Mesendoderm (in vitro differentiated cells): ENCODE results near the gene CCN2.

Experiments
- DNase-seq: peaks from one replicate; pipeline ENCODE4 v3.0.0; 2013
- H2AK5ac ChIP-seq: 2 replicates; pipeline ENCODE4 v1.6.1; 2013; ENCODE audit warnings: low read length, inconsistent platforms
- H2BK120ac ChIP-seq: 2 replicates; pipeline ENCODE4 v1.6.1; 2013; ENCODE audit warnings: low read depth, mild to moderate bottlenecking, low read length, moderate library complexity, mixed read lengths
- H2BK15ac ChIP-seq: replicated peaks from 2 replicates; pipeline ENCODE4 v1.6.1; 2013; ENCODE audit warnings: low read depth, mild to moderate bottlenecking, moderate library complexity
- H2BK5ac ChIP-seq: 2 replicates; pipeline ENCODE4 v1.6.1; 2013; ENCODE audit warnings: low read length, inconsistent platforms
- H3K18ac ChIP-seq: 2 replicates; pipeline ENCODE4 v1.6.1; 2013; ENCODE audit warnings: mild to moderate bottlenecking, low read length, mixed read lengths
- H3K23ac ChIP-seq: one replicate; pipeline ENCODE4 v1.6.1; 2013; ENCODE audit warnings: low read length
- H3K27ac ChIP-seq: 2 replicates; pipeline ENCODE4 v1.5.1; 2013; ENCODE audit warnings: low read depth, mild to moderate bottlenecking, inconsistent platforms, low read length, moderate library complexity
- H3K27me3 ChIP-seq: 2 replicates; pipeline ENCODE4 v1.6.1; 2013; ENCODE audit warnings: low read length, control low read depth, mild to moderate bottlenecking, inconsistent platforms; ENCODE audit not compliant: insufficient read depth, poor library complexity
- H3K36me3 ChIP-seq: 2 replicates; pipeline ENCODE4 v1.6.1; 2013; ENCODE audit warnings: low read length, inconsistent platforms; ENCODE audit not compliant: control insufficient read depth, insufficient read depth
- H3K4ac ChIP-seq: one replicate; pipeline ENCODE4 v1.6.1; 2013; ENCODE audit warnings: low read depth, mild to moderate bottlenecking, low read length, moderate library complexity
- H3K4me1 ChIP-seq: 2 replicates; pipeline ENCODE4 v1.6.1; 2013; ENCODE audit warnings: low read depth, low read length, inconsistent platforms; ENCODE audit not compliant: control insufficient read depth
- H3K4me2 ChIP-seq: 2 replicates; pipeline ENCODE4 v1.6.1; 2013; ENCODE audit warnings: low read length
- H3K4me3 ChIP-seq: 2 replicates; pipeline ENCODE4 v1.5.1; 2013; ENCODE audit warnings: mild to moderate bottlenecking, low read length
- H3K56ac ChIP-seq: one replicate; pipeline ENCODE4 v1.6.1; 2013; ENCODE audit warnings: low read length
- H3K79me1 ChIP-seq: 2 replicates; pipeline ENCODE4 v1.6.1; 2013; ENCODE audit warnings: low read length, inconsistent platforms
- H3K79me2 ChIP-seq: 2 replicates; pipeline ENCODE4 v1.6.1; 2013; ENCODE audit warnings: mild to moderate bottlenecking, low read length; ENCODE audit not compliant: control insufficient read depth, insufficient read depth
- H3K9ac ChIP-seq: 2 replicates; pipeline ENCODE4 v1.6.1; 2013; ENCODE audit warnings: low read length, inconsistent platforms
- H4K5ac ChIP-seq: one replicate; pipeline ENCODE4 v1.6.1; 2013; ENCODE audit warnings: low read length
- H4K8ac ChIP-seq: one replicate; pipeline ENCODE4 v1.6.1; 2013; ENCODE audit warnings: low read depth, mild to moderate bottlenecking, control low read depth, low read length, moderate library complexity
- WGBS: extraction: QIAGEN DNeasy Blood & Tissue Kit; methylation state at CpG from one replicate; pipeline ENCODE4 v1.1.7; 2013; ENCODE audit warnings: low lambda C conversion rate, missing lambda C conversion rate; ENCODE audit not compliant: insufficient coverage; ENCODE audit errors: extremely low coverage; 5-methylcytosine and 5-hydroxymethylcytosine counted together

The CCN2 gene

GRCh38 chr6:131954775-131955107 lies 3.6 kb upstream of the CCN2 start:
- Histone ChIP-seq H3K56ac (no peak overlapping the region), H2BK5ac (no peak overlapping the region), H3K27me3 (no peaks in the 10 kb centered on the region), H3K9ac (no peak overlapping the region), H3K36me3 (no peaks in the 10 kb centered on the region), H2BK15ac (peak overlapping the region; percentile 2), H4K5ac (no peak overlapping the region), H3K18ac (peak overlapping the region; percentile 64), H3K23ac (no peak overlapping the region), H4K8ac (no peak overlapping the region), H3K79me1 (no peaks in the 10 kb centered on the region), H3K79me2 (peaks cover 5% of the 10 kb centered on the region), H2AK5ac (no peak overlapping the region), H2BK120ac (no peak overlapping the region), H3K4me2 (no peak overlapping the region), H3K27ac (no peak overlapping the region), H3K4me1 (peaks cover 11% of the 10 kb centered on the region), H3K4me3 (no peak overlapping the region), H3K4ac (peak overlapping the region; percentile 75)
- no CpG with 5 or more reads among the region's 7 CpGs for WGBS
- DNase-seq = peak; percentile 68

GRCh38 chr6:131954059-131954774 lies 3.0 kb upstream of the CCN2 start:
- Histone ChIP-seq H3K27me3 (no peaks in the 10 kb centered on the region), H3K4me3 (no peak overlapping the region), H3K4me2 (no peak overlapping the region), H2AK5ac (no peak overlapping the region), H3K79me2 (peaks cover 10% of the 10 kb centered on the region), H2BK15ac (no peak overlapping the region), H3K9ac (no peak overlapping the region), H3K18ac (peak overlapping the region; percentile 64), H2BK120ac (no peak overlapping the region), H3K79me1 (peaks cover under 1% of the 10 kb centered on the region), H3K36me3 (no peaks in the 10 kb centered on the region), H3K27ac (no peak overlapping the region), H3K4ac (peak overlapping the region; percentile 75), H2BK5ac (peak overlapping the region; percentile 27), H4K8ac (no peak overlapping the region), H4K5ac (no peak overlapping the region), H3K56ac (no peak overlapping the region), H3K23ac (no peak overlapping the region), H3K4me1 (peaks cover 11% of the 10 kb centered on the region)
- no peak for DNase-seq
- WGBS = no CpG with 5 or more reads among the region's 3 CpGs

- no peak overlapping the region for H3K27ac ChIP-seq
- H3K18ac ChIP-seq = no peak overlapping the region
- peaks cover 3% of the 10 kb centered on the region for H3K36me3 ChIP-seq
- H3K4me1 ChIP-seq = peaks cover 13% of the 10 kb centered on the region
- no peak overlapping the region for H3K4me3 ChIP-seq
- no peak overlapping the region for H3K4me2 ChIP-seq
- H2BK15ac ChIP-seq = no peak overlapping the region
- peak overlapping the region; percentile 54 for H3K56ac ChIP-seq
- no peak overlapping the region for H3K9ac ChIP-seq
- no peaks in the 10 kb centered on the region for H3K27me3 ChIP-seq
- WGBS = no CpG with 5 or more reads among the region's 4 CpGs
- H3K79me1 ChIP-seq = peaks cover 4% of the 10 kb centered on the region
- no peak overlapping the region for H4K8ac ChIP-seq
- H2BK120ac ChIP-seq = no peak overlapping the region
- peak; percentile 48 for DNase-seq
- H2BK5ac ChIP-seq = peak overlapping the region; percentile 40
- H3K79me2 ChIP-seq = peaks cover 16% of the 10 kb centered on the region
- H2AK5ac ChIP-seq = no peak overlapping the region
- H3K4ac ChIP-seq = no peak overlapping the region
- no peak overlapping the region for H3K23ac ChIP-seq
- H4K5ac ChIP-seq = no peak overlapping the region
Measured at GRCh38 chr6:131952886-131953509, 1.8 kb upstream of the CCN2 start.

GRCh38 chr6:131951576-131952230 lies 531 bp upstream of the CCN2 start:
- DNase-seq = no peak
- H4K8ac ChIP-seq = no peak overlapping the region
- H2BK15ac ChIP-seq = peak overlapping the region; percentile 87
- H3K79me2 ChIP-seq = peaks cover 16% of the 10 kb centered on the region
- H3K18ac ChIP-seq = peak overlapping the region; percentile 95
- H3K23ac ChIP-seq = no peak overlapping the region
- no peak overlapping the region for H3K4me2 ChIP-seq
- H4K5ac ChIP-seq = no peak overlapping the region
- H3K27ac ChIP-seq = no peak overlapping the region
- H3K4me3 ChIP-seq = no peak overlapping the region
- no CpG with 5 or more reads among the region's 8 CpGs for WGBS
- no peak overlapping the region for H3K9ac ChIP-seq
- H3K79me1 ChIP-seq = peaks cover 4% of the 10 kb centered on the region
- H2BK5ac ChIP-seq = no peak overlapping the region
- H3K27me3 ChIP-seq = no peaks in the 10 kb centered on the region
- peaks cover 3% of the 10 kb centered on the region for H3K36me3 ChIP-seq
- peak overlapping the region; percentile 83 for H3K4ac ChIP-seq
- H3K4me1 ChIP-seq = peaks cover 13% of the 10 kb centered on the region
- H2AK5ac ChIP-seq = no peak overlapping the region
- no peak overlapping the region for H3K56ac ChIP-seq
- peak overlapping the region; percentile 47 for H2BK120ac ChIP-seq

GRCh38 chr6:131949909-131950766 lies 1.0 kb downstream of the CCN2 start:
- Histone ChIP-seq H3K27ac (peak overlapping the region; percentile 87), H3K9ac (peak overlapping the region; percentile 69), H3K56ac (peak overlapping the region; percentile 92), H3K4me3 (peak overlapping the region; percentile 10), H3K27me3 (no peaks in the 10 kb centered on the region), H2BK5ac (no peak overlapping the region), H4K8ac (no peak overlapping the region), H3K79me1 (peaks cover 4% of the 10 kb centered on the region), H3K4me1 (peaks cover 11% of the 10 kb centered on the region), H3K23ac (no peak overlapping the region), H3K36me3 (peaks cover 3% of the 10 kb centered on the region), H3K79me2 (peaks cover 16% of the 10 kb centered on the region), H2BK15ac (no peak overlapping the region), H2BK120ac (no peak overlapping the region), H3K4ac (peak overlapping the region; percentile 64), H4K5ac (no peak overlapping the region), H3K4me2 (peak overlapping the region; percentile 52), H2AK5ac (no peak overlapping the region), H3K18ac (peak overlapping the region; percentile 44)
- WGBS = no CpG with 5 or more reads among the region's 42 CpGs
- DNase-seq = peak; percentile 91
